Stimulated activated CD8-positive, alpha-beta memory T cell treated with anti-CD3 and anti-CD28 coated beads, Interleukin-15, amount 100 ng/mL, for 4 hours (primary cell): Measurements from ENCODE around the gene CYP4A22.
"Not testable (repeated sequence)": the region's sequence is repeated elsewhere in the genome, so short reads cannot be mapped to it uniquely, and the experiment has no call there.

Experiments used
- DNase-seq, 2 donors: peaks; one replicate each; pipeline ENCODE4 v3.0.0-alpha.2; 2020; ENCODE audit warnings: low read depth in 2 of 2

CYP4A22 gene

GRCh38 chr1:47184822-47185677 lies 47.8 kb downstream of the CYP4A22 start:
- no peak for DNase-seq

- DNase-seq = no peak
Measured at GRCh38 chr1:47186267-47187185, 49.3 kb downstream of the CYP4A22 start.

- DNase-seq = no peak
Measured at GRCh38 chr1:47187231-47187925, 50.1 kb downstream of the CYP4A22 start.

- DNase-seq = no peak
Measured at GRCh38 chr1:47187926-47188250, 50.6 kb downstream of the CYP4A22 start.

GRCh38 chr1:47188791-47189785 lies 51.8 kb downstream of the CYP4A22 start:
- DNase-seq = no peak

GRCh38 chr1:47189844-47190508 lies 52.7 kb downstream of the CYP4A22 start, which contains the start of gene PDZK1IP1:
Gene PDZK1IP1, minus strand, starts transcription at chr1:47190036. Its CDS starts 104 bp downstream, at chr1:47189932.
- DNase-seq = no peak

- no peak for DNase-seq
Measured at GRCh38 chr1:47190509-47190855, 53.2 kb downstream of the CYP4A22 start.

- no peak for DNase-seq
Measured at GRCh38 chr1:47190857-47191256, 53.6 kb downstream of the CYP4A22 start.

- no peak for DNase-seq
Measured at GRCh38 chr1:47191940-47192457, 54.8 kb downstream of the CYP4A22 start.

- peak; percentile 30 to 35 for DNase-seq
Measured at GRCh38 chr1:47192458-47193384, 55.5 kb downstream of the CYP4A22 start.

GRCh38 chr1:47193496-47193895 lies 56.3 kb downstream of the CYP4A22 start:
- DNase-seq = not testable (repeated sequence)

GRCh38 chr1:47194311-47194710 lies 57.1 kb downstream of the CYP4A22 start:
- DNase-seq = no peak

GRCh38 chr1:47195981-47196380 lies 58.7 kb downstream of the CYP4A22 start:
- not testable (repeated sequence) for DNase-seq

GRCh38 chr1:47196622-47197021 lies 59.4 kb downstream of the CYP4A22 start:
- DNase-seq = no peak

GRCh38 chr1:47198214-47198613 lies 61.0 kb downstream of the CYP4A22 start:
- DNase-seq = no peak
